ENCODE results near the gene ARRDC1.

The ARRDC1 gene

DNA sequence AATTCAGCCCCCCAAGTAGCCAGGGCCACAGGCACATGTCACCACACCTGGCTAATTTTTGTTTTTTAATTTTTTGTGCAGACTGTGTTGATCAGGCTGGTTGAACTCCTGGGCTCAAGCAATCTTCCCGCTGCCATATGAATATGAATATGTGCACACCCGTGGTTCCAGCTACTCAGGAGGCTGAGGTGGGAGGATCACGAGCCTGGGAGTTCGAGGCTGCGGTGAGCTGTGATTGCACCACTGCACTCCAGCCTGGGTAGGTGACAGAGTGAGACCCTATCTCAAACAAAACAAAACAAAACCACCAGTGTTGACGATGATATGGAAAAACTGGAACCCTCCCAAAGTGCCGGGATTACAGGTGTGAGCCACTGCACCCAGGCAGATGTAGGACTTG is 45.3 kb downstream of the ARRDC1 start:
- Mint-ChIP-seq H3K36me3 (ENCODE audit: low read depth) (peaks cover 58% of the 10 kb centered on the region), H3K9me3 (no peaks in the 10 kb centered on the region), H3K27me3 (ENCODE audit: low read depth) (no peaks in the 10 kb centered on the region), H3K4me1 (no peaks in the 10 kb centered on the region), H3K27ac (no peak overlapping the region), H3K4me3 (no peak overlapping the region)
- TF ChIP-seq CTCF (IDR thresholded peaks at IDR 0.05; ENCODE audit: unreplicated experiment in 3 of 3), result no peak

DNA sequence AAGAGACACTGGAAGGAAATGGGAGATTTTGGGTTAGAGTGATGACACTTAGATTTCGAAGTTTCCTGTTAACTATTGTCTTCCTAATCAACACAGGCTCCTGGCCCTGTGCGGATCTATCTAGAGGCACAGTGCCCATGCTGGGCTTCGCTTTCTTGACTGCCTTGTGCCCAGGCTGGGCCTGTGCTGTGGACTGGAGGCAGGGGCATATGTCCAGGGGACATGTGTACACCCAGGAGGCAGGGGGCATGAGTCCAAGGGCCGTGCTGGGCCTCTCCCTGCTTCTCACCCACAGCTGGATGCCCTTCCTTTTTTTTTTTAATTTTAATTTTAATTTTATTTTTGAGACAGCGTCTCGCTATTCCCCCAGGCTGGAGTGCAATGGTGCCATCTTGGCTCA is 50.9 kb downstream of the ARRDC1 start:
- H3K36me3 Mint-ChIP-seq (ENCODE audit: low read depth), result peaks cover 19% of the 10 kb centered on the region
- no peak overlapping the region for H3K27ac Mint-ChIP-seq
- H3K4me3 Mint-ChIP-seq, result no peak overlapping the region
- H3K27me3 Mint-ChIP-seq (ENCODE audit: low read depth), result no peaks in the 10 kb centered on the region
- no peak for TF ChIP-seq CTCF (IDR thresholded peaks at IDR 0.05; ENCODE audit: unreplicated experiment in 3 of 3)
- H3K9me3 Mint-ChIP-seq, result no peaks in the 10 kb centered on the region
- H3K4me1 Mint-ChIP-seq, result no peaks in the 10 kb centered on the region

DNA sequence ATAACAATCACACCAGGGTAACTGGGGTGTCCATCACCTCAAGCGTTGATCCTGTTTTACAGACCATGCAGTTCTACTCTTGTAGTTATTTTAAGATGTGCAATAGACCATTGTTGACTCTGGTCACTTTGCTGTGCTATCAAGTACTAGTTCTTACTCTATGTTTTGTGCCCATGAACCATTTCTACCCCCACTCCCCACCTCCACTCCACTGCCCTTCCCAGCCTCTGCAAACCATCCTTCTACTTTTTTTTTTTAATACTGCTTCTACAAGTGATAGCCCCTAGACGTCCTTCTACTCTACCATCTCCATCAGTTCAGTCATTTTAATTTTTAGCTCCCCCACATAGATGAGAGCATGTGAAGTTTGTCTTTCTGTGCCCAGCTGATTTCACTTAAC is 52.1 kb downstream of the ARRDC1 start:
- no peaks in the 10 kb centered on the region for H3K4me1 Mint-ChIP-seq
- peaks cover 12% of the 10 kb centered on the region for H3K36me3 Mint-ChIP-seq (ENCODE audit: low read depth)
- no peaks in the 10 kb centered on the region for H3K9me3 Mint-ChIP-seq
- H3K4me3 Mint-ChIP-seq, result no peak overlapping the region
- no peaks in the 10 kb centered on the region for H3K27me3 Mint-ChIP-seq (ENCODE audit: low read depth)
- TF ChIP-seq CTCF (IDR thresholded peaks at IDR 0.05; ENCODE audit: unreplicated experiment in 3 of 3), result no peak
- no peak overlapping the region for H3K27ac Mint-ChIP-seq

- H3K4me3 Mint-ChIP-seq, result no peak overlapping the region
- no peak for TF ChIP-seq CTCF (IDR thresholded peaks at IDR 0.05; ENCODE audit: unreplicated experiment in 3 of 3)
- no peak overlapping the region for H3K27ac Mint-ChIP-seq
- peaks cover 10% of the 10 kb centered on the region for H3K36me3 Mint-ChIP-seq (ENCODE audit: low read depth)
- H3K4me1 Mint-ChIP-seq, result peaks cover under 1% of the 10 kb centered on the region
- no peaks in the 10 kb centered on the region for H3K27me3 Mint-ChIP-seq (ENCODE audit: low read depth)
- no peaks in the 10 kb centered on the region for H3K9me3 Mint-ChIP-seq
Observed at GRCh38 chr9:137658781-137659180, 53.3 kb downstream of the ARRDC1 start.

DNA sequence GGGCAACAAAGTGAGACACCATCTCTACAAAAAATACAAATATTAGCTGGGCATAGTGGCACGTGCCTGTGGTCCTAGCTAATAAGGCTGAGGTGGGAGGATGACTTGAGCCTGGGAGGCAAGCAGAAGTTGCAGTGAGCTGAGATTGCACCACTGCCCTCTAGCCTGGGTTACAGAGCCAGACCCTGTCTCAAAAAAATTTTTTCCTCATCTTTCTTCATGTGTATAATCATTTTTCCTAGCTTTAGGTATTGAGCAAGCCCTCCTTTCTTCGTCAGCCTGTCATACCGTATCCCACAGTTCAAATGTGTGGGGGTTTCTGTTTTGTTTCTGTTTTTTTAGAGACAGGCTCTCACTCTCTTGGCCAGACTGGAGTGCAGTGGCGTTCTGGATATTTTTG is 54.7 kb downstream of the ARRDC1 start:
- no peaks in the 10 kb centered on the region for H3K27me3 Mint-ChIP-seq (ENCODE audit: low read depth)
- H3K27ac Mint-ChIP-seq, result peak overlapping the region in 1 of 3 experiments; percentile 7
- peaks cover 8% of the 10 kb centered on the region for H3K36me3 Mint-ChIP-seq (ENCODE audit: low read depth)
- TF ChIP-seq CTCF (IDR thresholded peaks at IDR 0.05; ENCODE audit: unreplicated experiment in 3 of 3), result no peak
- peaks cover 12% of the 10 kb centered on the region for H3K4me1 Mint-ChIP-seq
- H3K4me3 Mint-ChIP-seq, result no peak overlapping the region
- H3K9me3 Mint-ChIP-seq, result no peaks in the 10 kb centered on the region

DNA sequence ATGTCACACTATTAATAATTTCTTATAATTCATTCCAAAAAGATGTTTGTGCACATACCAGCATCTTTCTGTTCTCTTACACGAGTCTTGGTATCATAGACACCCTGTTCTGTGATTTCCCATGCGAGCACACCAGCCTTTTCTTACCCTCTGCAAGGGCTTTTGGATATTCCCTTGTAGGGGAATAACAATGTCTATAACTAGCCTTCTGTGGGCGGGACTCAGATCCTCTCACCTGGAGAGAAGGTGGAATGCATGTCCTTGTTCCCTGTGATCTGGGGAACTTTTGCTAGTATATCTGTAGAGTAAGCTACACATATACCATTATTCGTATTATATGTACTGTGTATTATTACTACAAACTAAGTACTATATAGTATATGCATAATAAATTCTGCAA is 58.1 kb downstream of the ARRDC1 start:
- Mint-ChIP-seq H3K27ac (peak overlapping the region in 1 of 3 experiments; percentile 46), H3K4me1 (peaks cover 36% of the 10 kb centered on the region), H3K36me3 (ENCODE audit: low read depth) (peaks cover 20% of the 10 kb centered on the region), H3K9me3 (no peaks in the 10 kb centered on the region), H3K27me3 (ENCODE audit: low read depth) (no peaks in the 10 kb centered on the region), H3K4me3 (no peak overlapping the region)
- TF ChIP-seq CTCF (IDR thresholded peaks at IDR 0.05; ENCODE audit: unreplicated experiment in 3 of 3), result no peak
